A673 (cell line): ENCODE results near the gene LCK.

Experiments used
- CTCF ChIP-seq: fragments of 300-800, 200-600 bp; sonication (generic); conservative IDR thresholded peaks from 2 replicates; pipeline ENCODE4 v1.5.1; 2017; ENCODE audit warnings: low read depth, mild to moderate bottlenecking, antibody characterized with exemption, low read length, moderate library complexity, mixed read lengths
- EZH2 ChIP-seq: fragments of 200-600 bp; sonication (generic); IDR thresholded peaks from 2 replicates; pipeline ENCODE4 v1.6.1; 2017; ENCODE audit warnings: borderline replicate concordance, low read depth, mild to moderate bottlenecking, mixed read lengths, antibody characterized with exemption, low read length; ENCODE audit not compliant: poor library complexity, severe bottlenecking

- TF ChIP-seq CTCF: no peak
- no peak for TF ChIP-seq EZH2
These were observed 3.6 kb upstream of the LCK start for GRCh38 chr1:32247452-32247851.
